NCI-H1694 (cell line): Measurements from ENCODE around the gene CLK2.
"Not testable (repeated sequence)": the region's sequence is repeated elsewhere in the genome, so short reads cannot be mapped to it uniquely, and the experiment has no call there.

Experiments
- DNase-seq: peaks from one replicate; lab custom pipeline; 2025; lab: John Stamatoyannopoulos, UW

The CLK2 gene

GRCh38 chr1:155296661-155297060 lies 23.4 kb upstream of the CLK2 start:
- no peak for DNase-seq

DNA sequence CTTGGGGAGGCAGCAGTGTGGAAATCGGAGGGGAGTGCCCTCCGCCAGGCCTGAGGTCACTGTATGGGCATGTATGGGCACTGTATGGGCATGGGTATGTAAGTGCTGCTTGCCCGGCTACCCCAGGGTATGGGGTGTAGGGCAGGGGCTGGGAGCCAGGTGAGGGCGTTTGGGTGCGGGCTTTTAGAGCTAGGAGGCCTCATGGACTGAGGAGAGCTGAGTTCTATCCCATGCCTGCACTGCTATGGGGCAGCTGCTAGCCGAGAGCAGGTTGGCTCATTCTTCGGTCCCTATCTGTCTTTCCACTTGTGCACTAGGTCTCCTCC lies 22.6 kb upstream of the CLK2 start:
- no peak for DNase-seq

GRCh38 chr1:155295183-155295941 lies 22.1 kb upstream of the CLK2 start:
- no peak for DNase-seq

- no peak for DNase-seq
Measured at GRCh38 chr1:155294520-155295182, 21.3 kb upstream of the CLK2 start.

- no peak for DNase-seq
Measured at GRCh38 chr1:155293086-155293749, 19.9 kb upstream of the CLK2 start.

DNA sequence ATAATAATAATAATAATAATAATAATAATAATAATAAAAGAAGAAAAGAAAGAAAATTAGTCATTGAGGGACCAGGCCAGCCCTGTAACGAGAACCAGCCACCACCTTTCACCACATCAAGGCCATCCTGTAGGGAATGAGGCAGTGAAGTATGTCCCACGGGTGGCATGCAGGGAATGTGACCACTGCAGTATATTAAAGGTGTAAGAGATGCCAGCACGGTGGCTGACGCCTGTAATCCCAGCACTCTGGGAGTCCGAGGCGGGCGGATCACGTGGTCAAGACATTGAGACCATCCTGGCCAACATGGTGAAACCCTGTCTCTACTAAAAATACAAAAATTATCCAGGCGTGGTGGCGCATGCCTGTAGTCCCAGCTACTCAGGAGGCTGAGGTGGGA lies 17.7 kb upstream of the CLK2 start:
- not testable (repeated sequence) for DNase-seq

- no peak for DNase-seq
Measured at GRCh38 chr1:155287987-155288543, 14.8 kb upstream of the CLK2 start.

DNA sequence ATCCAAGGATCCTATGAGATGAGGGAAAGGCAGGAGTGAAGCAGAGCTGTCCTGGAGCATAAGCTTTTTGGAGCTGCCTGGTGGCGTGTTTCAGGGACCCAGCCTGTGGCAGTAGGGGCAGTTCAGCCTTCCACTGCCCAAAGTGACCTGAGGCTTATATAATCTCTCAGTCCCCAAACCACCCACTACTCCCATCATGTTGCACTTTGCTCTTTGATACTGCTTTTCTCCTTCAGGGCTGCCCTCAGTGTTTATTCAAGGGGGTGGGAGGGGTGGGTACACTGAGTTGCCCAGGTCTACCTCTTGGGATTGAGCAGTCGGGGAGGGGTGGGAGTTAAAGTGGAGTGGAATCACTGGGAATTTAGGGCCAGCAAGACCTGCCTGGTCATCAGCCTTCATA lies 13.2 kb upstream of the CLK2 start:
- DNase-seq: no peak

GRCh38 chr1:155285631-155286044 lies 12.3 kb upstream of the CLK2 start:
- DNase-seq: no peak

DNA sequence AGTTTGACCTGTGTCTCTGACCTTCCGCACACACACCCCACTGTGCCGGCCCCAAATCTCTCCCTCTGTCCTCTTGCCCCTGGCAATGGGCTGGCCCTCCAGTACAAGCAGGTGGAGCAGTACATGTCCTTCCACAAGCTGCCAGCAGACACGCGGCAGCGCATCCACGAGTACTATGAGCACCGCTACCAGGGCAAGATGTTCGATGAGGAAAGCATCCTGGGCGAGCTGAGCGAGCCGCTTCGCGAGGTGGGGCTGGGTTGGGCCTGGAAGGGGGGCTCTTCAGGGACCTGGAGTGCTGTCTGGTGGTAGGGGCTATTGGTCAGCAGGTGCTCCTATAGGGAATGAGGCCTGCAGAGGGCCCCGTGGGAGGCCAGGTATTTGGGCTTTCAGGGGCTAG lies 11.8 kb upstream of the CLK2 start:
- no peak for DNase-seq

DNA sequence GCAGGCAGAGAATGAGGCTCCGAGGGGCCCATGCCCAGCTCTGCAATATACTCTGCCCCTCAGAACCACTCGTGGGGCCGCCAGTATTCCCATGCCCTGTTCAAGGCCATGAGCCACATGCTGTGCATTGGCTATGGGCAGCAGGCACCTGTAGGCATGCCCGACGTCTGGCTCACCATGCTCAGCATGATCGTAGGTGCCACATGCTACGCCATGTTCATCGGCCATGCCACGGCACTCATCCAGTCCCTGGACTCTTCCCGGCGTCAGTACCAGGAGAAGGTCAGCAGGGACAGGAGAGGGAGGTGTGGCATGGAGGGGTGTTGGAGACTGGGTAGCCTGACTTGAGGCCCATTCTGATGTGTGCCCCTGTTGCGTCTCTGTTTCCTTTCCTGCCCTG lies 11.2 kb upstream of the CLK2 start:
- no peak for DNase-seq

DNA sequence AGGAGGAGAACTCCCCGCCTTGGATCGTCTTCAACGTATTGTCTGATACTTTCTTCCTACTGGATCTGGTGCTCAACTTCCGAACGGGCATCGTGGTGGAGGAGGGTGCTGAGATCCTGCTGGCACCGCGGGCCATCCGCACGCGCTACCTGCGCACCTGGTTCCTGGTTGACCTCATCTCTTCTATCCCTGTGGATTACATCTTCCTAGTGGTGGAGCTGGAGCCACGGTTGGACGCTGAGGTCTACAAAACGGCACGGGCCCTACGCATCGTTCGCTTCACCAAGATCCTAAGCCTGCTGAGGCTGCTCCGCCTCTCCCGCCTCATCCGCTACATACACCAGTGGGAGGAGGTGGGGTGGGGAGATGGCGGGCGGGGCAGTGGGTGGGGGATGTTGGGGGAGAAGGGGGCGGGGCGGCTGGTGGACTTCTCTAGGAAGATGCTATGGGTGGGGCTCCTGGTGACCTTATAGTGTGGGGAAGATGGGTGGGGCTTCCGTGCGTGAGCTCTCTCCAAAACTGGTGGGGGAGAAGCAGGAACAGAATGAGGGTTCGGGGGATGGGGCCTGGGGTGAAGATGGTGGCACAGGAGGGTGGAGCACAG lies 9.3 kb upstream of the CLK2 start:
- DNase-seq: no peak

- no peak for DNase-seq
Measured at GRCh38 chr1:155279268-155279667, 6.0 kb upstream of the CLK2 start.

DNA sequence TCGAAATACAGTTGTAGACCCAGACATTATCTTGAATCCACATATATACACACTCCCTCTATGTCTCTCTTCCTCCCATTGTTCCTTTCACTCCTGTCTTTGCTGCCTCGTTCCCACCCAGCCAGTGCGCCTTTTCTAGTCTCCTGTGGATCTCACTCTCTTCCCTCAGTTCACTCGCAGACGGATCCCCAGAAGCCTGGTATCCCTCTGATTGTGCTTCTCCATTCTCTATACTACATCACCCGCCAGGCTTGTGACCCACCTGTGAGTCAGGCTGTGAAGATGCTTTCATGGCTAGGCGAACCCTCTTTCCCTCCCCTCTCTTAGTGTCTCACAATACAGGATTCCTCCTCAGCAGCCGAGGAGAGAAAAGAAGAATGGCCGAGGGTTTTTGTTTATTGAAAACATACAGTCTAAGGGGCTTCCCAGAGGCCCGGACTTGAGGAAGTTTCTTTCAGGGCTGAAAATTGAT lies 5.4 kb upstream of the CLK2 start:
- DNase-seq: no peak

DNA sequence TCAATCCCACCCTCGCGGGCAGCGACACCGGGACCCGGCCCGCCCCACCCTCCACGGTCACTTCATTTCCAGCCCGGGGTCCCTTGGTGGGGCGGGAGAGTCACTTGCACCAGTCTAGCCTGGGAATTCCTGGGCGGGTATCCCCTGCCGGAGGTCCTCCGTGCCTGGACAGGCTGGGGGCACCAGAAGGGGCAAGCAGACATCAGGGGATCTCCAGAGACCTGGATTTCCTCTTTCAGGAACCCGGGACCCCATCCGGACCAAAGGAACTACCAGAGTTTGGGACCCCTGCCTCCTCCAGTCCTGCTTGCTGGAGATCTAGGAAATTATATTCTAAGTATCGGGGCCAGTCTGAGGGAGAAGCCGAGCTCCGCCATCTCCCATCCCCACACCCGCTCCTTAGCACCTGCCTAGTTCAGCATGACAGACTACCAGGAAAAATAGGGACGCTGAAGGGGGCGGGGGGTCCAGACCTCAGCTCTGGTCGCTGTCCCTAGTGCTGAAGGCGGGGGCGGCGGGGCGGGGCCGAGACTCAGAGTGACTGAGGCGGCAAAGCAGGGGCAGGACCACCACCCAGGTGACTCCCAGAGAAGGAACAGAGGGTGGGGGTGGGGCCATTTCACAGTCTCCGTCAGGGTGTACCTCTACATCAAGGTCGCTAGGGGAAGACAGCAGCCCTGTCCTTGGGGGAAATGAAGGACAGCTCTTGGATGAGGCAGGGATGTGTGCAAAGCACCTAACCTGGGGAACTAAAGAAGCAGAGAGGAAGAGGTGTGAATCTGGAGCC lies 4.8 kb upstream of the CLK2 start:
- DNase-seq: peak; percentile 88

DNA sequence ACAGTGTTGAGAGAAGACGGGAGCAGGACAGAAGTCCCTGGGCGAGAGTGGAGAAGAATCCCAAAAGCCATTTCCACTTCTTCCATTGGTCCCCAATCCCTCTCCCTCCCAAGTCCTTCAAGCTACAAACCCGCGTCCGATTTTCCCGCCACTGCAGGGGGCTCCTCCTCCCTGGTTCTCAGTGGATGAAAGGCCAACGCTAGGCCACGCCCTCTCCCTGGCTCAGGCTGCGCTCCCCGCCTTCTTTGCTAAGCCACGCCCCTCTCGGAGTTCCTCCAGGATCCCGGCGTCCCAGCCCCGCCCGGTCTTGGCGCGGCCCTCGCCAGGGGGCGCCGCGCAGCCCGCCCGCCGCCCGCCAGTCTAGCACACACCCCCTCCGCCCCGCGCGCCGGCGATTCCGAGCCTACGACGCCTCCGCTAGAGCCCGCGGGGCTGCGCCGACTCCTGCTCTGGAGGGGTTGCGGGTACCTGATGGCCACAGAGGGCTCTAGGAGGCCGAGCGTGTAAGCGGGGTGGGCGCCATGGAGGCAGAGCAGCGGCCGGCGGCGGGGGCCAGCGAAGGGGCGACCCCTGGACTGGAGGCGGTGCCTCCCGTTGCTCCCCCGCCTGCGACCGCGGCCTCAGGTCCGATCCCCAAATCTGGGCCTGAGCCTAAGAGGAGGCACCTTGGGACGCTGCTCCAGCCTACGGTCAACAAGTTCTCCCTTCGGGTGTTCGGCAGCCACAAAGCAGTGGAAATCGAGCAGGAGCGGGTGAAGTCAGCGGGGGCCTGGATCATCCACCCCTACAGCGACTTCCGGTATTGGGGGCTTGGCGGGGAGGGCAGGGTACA lies 4.0 kb upstream of the CLK2 start, which contains the start of gene HCN3:
HCN3 (plus strand) TSS at position 394 of the 832 bp plus-strand sequence; CDS start at position 522, 128 bp downstream.
- DNase-seq: peak; percentile 99

DNA sequence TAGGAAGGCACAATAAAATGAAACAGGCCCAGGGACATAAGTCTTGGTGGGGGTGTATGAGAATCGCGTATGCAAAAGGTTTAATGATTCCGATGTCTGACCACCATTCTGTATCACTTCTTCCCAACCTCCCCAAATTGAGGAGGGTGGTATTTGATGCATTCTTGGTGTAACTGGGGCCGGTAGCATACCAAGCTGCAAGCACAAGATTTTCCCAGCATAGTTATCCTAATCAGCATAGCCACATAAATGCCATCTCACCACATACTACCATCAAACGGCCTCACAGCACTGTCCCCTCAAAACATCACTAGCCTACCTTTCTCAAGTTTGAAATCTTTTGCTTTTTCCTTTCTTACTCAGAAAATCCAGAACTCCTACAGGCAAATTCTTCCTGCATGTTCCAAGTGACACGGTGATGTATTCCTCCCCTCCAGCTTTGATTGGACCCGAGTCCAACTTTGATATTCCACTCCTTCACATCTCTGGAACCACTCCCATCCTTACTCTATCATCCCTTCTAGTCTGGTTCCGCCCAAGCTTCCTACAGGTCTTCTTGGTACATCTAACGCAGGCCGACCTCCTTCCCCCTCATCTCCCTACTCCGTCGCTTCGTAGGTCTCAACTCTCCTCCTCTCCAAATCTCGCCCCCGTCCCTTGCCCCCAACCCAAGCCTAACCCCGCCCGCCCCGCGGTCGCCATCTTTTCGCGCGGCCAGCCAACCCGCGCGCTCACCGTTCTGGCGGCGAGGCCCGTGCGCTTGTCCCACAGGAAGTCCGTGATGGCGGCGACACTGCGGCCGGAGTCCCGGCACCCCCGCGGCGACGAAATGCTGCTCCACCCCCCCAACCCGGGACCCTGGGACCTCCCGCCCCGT lies 600 bp downstream of the CLK2 start:
- DNase-seq: peak; percentile 54

DNA sequence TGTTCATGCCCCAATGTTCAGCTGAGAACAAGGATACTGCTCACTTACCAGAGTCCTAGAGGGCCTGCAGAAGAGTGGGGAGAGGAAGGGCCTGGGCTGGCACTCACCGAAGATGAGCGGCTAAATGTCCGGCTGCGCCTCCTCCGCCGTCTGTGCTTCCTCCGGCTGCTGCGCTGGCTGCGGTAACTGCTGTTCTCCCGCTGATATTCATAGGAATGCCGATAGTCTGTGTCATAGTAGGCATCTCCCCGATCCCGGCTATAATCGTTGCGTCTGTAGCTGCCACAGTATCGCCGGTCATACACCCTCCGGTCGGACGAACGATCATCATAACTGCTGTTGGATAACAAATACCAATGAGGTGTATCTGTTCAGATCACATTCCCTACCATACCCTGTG lies 3.9 kb downstream of the CLK2 start:
- no peak for DNase-seq

DNA sequence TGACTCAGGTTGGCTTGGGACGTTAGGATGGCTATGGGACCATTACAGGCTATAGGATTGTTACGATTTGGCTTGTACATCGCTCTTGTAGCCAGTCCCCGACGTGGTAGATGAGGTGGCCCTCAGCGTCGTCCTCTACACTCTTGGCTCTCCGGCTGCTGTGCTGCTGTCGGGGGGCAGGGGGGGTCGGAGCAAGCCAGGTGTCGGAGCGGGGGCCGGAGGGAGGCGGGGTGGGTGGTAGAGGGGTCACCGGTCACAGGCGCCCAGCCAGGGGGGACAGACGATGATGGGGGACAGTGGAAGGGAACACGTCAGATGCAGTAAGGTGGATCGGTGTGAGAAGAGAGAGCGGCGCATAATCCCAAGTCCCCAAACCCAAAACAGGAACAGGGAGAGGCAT lies 4.7 kb downstream of the CLK2 start:
- no peak for DNase-seq

- no peak for DNase-seq
Measured at GRCh38 chr1:155267373-155267772, 5.9 kb downstream of the CLK2 start.
